Measurements from ENCODE around the gene KCNQ2. TPM values are rescaled to one million over a fixed set of nuclear protein-coding genes. Genes with fewer than 3 reads are reported as not detected.

Gene KCNQ2
- total and polyA plus RNA-seq, 10 of the 15 experiments (the other 5 are each of a cell fraction or from before 2014, with no cell fraction given) = 0.06 to 0.49 (median 0.26) TPM; not detected in 7

DNA sequence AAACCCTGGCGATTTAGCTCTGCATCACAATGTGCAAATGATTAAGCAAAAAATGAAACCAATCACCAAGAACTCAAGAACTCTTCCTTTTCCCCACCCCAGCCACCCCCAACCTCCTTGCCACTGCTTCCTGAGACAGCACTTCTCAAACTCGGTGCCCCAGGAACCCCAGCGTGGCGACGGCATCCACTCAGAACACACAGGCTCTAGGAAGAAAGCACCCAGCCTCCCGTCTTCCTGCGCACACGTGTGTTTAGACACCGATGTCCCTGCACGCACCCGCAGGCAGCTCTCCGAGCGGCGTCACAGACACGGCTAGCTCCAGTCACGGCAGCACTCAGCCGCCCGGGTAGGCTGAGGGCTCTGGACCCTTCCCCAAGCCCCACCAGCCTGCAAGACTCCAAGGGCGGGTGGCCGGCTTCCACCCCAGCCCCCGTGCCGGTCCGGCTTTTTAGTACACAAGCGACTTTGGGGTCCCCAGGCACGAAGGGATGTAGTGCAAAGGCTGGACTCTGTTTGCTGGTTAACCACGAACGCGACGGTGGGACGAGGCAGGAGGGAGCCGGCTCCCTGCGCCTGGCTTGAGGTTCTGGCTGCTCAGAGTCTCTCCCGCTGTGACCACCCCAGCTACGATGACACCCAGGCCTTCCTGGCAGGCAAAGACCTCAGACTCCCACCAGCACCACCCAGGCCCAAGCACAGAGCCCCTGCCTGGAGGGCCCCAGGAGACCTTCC, 51.9 kb downstream of the KCNQ2 start:
- H3K9me3 ChIP-seq (replicated peaks; ENCODE audit: control insufficient read depth, insufficient read depth, low read length) = no peaks in the 10 kb centered on the region
- no peaks in the 10 kb centered on the region for H4K20me1 ChIP-seq (ENCODE audit: control insufficient read depth, insufficient read depth)
- no peaks in the 10 kb centered on the region for H3K36me3 ChIP-seq (ENCODE audit: control insufficient read depth in 2 of 2, insufficient read depth in 2 of 2, low read length in 1 of 2)
- RAD21 ChIA-PET (ENCODE audit: unreplicated experiment) = no interaction called here
- ATAC-seq (no peak), FAIRE-seq (no peak), DNase-seq (ENCODE audit: low read depth, low spot score) (no peak)
- CTCF ChIA-PET = no interaction called here
- H2AFZ ChIP-seq (ENCODE audit: control insufficient read depth, low read depth, low read length) = no peak overlapping the region
- H3K27ac ChIP-seq (ENCODE audit: control insufficient read depth, insufficient read depth) = no peak overlapping the region
- H3K79me2 ChIP-seq (ENCODE audit: control insufficient read depth, insufficient read depth, low read length) = no peaks in the 10 kb centered on the region
- H3K9ac ChIP-seq (ENCODE audit: control insufficient read depth, insufficient read depth, low read length) = no peak overlapping the region
- H3K27me3 ChIP-seq (replicated peaks in 1 of 2; ENCODE audit: control insufficient read depth in 2 of 2, insufficient read depth in 2 of 2, low read length in 1 of 2) = no peaks in the 10 kb centered on the region; a peak in 1 of 4 replicates
- WGBS (ENCODE audit: insufficient coverage, insufficient replicate concordance, low lambda C conversion rate, missing lambda C conversion rate) = 53% methylated on average over 34 of the region's 34 CpGs
- POLR2A ChIA-PET = no interaction called here
- intact Hi-C loops (cut with micrococcal nuclease; ENCODE audit: unreplicated experiment) (no loop called here), in situ Hi-C loops (cut with MboI) (no loop called here)
- H3K4me3 ChIP-seq = no peak overlapping the region
- BruUV-seq (replicated peaks) = no TSS peak
- SMC1A ChIA-PET (ENCODE audit: uncharacterized antibody, unreplicated experiment) = no interaction called here
- TF ChIP-seq, protein P1, sequence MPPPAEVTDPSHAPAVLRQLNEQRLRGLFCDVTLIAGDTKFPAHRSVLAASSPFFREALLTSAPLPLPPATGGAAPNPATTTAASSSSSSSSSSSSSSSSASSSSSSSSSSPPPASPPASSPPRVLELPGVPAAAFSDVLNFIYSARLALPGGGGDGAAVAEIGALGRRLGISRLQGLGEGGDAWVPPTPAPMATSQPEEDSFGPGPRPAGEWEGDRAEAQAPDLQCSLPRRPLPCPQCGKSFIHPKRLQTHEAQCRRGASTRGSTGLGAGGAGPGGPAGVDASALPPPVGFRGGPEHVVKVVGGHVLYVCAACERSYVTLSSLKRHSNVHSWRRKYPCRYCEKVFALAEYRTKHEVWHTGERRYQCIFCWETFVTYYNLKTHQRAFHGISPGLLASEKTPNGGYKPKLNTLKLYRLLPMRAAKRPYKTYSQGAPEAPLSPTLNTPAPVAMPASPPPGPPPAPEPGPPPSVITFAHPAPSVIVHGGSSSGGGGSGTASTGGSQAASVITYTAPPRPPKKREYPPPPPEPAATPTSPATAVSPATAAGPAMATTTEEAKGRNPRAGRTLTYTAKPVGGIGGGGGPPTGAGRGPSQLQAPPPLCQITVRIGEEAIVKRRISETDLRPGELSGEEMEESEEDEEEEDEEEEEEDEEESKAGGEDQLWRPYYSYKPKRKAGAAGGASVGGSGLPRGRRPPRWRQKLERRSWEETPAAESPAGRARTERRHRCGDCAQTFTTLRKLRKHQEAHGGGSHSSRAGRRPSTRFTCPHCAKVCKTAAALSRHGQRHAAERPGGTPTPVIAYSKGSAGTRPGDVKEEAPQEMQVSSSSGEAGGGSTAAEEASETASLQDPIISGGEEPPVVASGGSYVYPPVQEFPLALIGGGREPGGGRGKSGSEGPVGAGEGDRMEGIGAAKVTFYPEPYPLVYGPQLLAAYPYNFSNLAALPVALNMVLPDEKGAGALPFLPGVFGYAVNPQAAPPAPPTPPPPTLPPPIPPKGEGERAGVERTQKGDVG (CRISPR knock-in tag; IDR thresholded peaks at IDR 0.05) = no peak
- TF ChIP-seq EZH2 (IDR thresholded peaks at IDR 0.05; ENCODE audit: borderline replicate concordance, control insufficient read depth, low read depth, low read length) (no peak), TCF12 (IDR thresholded peaks at IDR 0.05; ENCODE audit: low read depth, low read length) (no peak), NR2F1 (conservative IDR thresholded peaks at IDR 0.05) (no peak), BCL11A (IDR thresholded peaks at IDR 0.05; ENCODE audit: low read depth, low read length) (no peak), NRF1 (conservative IDR thresholded peaks at IDR 0.05; ENCODE audit: low read depth, low read length) (no peak), HCFC1 (IDR thresholded peaks at IDR 0.05; ENCODE audit: low read length) (no peak), CHD4 (IDR thresholded peaks at IDR 0.05) (no peak), CEBPB (IDR thresholded peaks at IDR 0.05; ENCODE audit: borderline replicate concordance in 1 of 2, low read depth in 2 of 2, low read length in 2 of 2) (no peak)
- TF ChIP-seq, protein P2, sequence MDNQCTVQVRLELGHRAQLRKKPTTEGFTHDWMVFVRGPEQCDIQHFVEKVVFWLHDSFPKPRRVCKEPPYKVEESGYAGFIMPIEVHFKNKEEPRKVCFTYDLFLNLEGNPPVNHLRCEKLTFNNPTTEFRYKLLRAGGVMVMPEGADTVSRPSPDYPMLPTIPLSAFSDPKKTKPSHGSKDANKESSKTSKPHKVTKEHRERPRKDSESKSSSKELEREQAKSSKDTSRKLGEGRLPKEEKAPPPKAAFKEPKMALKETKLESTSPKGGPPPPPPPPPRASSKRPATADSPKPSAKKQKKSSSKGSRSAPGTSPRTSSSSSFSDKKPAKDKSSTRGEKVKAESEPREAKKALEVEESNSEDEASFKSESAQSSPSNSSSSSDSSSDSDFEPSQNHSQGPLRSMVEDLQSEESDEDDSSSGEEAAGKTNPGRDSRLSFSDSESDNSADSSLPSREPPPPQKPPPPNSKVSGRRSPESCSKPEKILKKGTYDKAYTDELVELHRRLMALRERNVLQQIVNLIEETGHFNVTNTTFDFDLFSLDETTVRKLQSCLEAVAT (IDR thresholded peaks at IDR 0.05) = no peak
- TF ChIP-seq, protein P3, sequence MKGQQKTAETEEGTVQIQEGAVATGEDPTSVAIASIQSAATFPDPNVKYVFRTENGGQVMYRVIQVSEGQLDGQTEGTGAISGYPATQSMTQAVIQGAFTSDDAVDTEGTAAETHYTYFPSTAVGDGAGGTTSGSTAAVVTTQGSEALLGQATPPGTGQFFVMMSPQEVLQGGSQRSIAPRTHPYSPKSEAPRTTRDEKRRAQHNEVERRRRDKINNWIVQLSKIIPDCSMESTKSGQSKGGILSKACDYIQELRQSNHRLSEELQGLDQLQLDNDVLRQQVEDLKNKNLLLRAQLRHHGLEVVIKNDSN (IDR thresholded peaks at IDR 0.05; ENCODE audit: borderline replicate concordance, extremely low read length, insufficient read depth, low read depth, low read length) = no peak
- no peak overlapping the region for H3K4me2 ChIP-seq (ENCODE audit: control insufficient read depth, insufficient read depth)
- no peaks in the 10 kb centered on the region for H3K4me1 ChIP-seq (ENCODE audit: control insufficient read depth, insufficient read depth, low read length)
